ENCODE measurements around the gene RAB5A.

- no peak for TF ChIP-seq CTCF (IDR thresholded peaks at IDR 0.05)
- TF ChIP-seq USF1 (IDR thresholded peaks at IDR 0.05; ENCODE audit: borderline replicate concordance, low read depth) = no peak
- no peak for TF ChIP-seq NRF1 (IDR thresholded peaks at IDR 0.05; ENCODE audit: low read depth, low read length)
- no peak for TF ChIP-seq SIN3A (IDR thresholded peaks at IDR 0.05; ENCODE audit: borderline replicate concordance, low read depth, low read length)
- no peak for TF ChIP-seq FOXM1 (IDR thresholded peaks at IDR 0.05; ENCODE audit: low read depth)
- TF ChIP-seq POLR2AphosphoS5 (IDR thresholded peaks at IDR 0.05; ENCODE audit: low read depth, low read length) = no peak
- no peak for TF ChIP-seq RXRA (IDR thresholded peaks at IDR 0.05; ENCODE audit: borderline replicate concordance, low read depth)
- peak in 1 of 2 experiments; percentile 37; a peak in 1 of 4 replicates for TF ChIP-seq EP300 (IDR thresholded peaks at IDR 0.05; ENCODE audit: borderline replicate concordance in 1 of 2, low read depth in 1 of 2, low read length in 1 of 2)
Observed at GRCh38 chr3:19898721-19899120, 48.2 kb upstream of the RAB5A start.

All from SK-N-SH (cell line).